Bronchial epithelial cell (primary cell): ENCODE measurements around the gene PLPP3. TPM values are rescaled to one million over a fixed set of nuclear protein-coding genes. Genes with fewer than 3 reads are reported as not detected.

ENCODE experiments used
- DNase-seq: peaks from one replicate; pipeline ENCODE4 v3.0.0-alpha.2; 2010; ENCODE audit warnings: low read depth
- FAIRE-seq: peaks from 2 replicates; lab custom pipeline; 2011; peaks lifted over from hg19 to GRCh38; lab: Jason Lieb, UNC
- H3K27me3 ChIP-seq: 2 replicates; pipeline ENCODE4 v1.5.1; 2011; ENCODE audit warnings: low read length; ENCODE audit not compliant: control insufficient read depth, insufficient read depth
- H3K36me3 ChIP-seq: 2 replicates; pipeline ENCODE4 v1.5.1; 2011; ENCODE audit warnings: low read length; ENCODE audit not compliant: control insufficient read depth, insufficient read depth
- H3K4me3 ChIP-seq: 2 replicates; pipeline ENCODE4 v1.5.1; 2011; ENCODE audit warnings: mild to moderate bottlenecking, low read depth, low read length, control low read depth
- total RNA-seq: library from RNA; depleted of rRNA; stranded (reverse); fragments of >200 nt; gene quantifications from 2 replicates; pipeline ENCODE4 v1.2.1, GENCODE V29; 2014
- TF ChIP-seq, protein P1 (sequence below): IDR thresholded peaks from 2 replicates; pipeline ENCODE4 v1.5.1; 2011; ENCODE audit warnings: mild to moderate bottlenecking, moderate library complexity, low read length, control low read depth, inconsistent platforms; ENCODE audit not compliant: insufficient read depth, severe bottlenecking

The PLPP3 gene
- total RNA-seq, 1 donor from 2014 or later, result 3.4 TPM

DNA sequence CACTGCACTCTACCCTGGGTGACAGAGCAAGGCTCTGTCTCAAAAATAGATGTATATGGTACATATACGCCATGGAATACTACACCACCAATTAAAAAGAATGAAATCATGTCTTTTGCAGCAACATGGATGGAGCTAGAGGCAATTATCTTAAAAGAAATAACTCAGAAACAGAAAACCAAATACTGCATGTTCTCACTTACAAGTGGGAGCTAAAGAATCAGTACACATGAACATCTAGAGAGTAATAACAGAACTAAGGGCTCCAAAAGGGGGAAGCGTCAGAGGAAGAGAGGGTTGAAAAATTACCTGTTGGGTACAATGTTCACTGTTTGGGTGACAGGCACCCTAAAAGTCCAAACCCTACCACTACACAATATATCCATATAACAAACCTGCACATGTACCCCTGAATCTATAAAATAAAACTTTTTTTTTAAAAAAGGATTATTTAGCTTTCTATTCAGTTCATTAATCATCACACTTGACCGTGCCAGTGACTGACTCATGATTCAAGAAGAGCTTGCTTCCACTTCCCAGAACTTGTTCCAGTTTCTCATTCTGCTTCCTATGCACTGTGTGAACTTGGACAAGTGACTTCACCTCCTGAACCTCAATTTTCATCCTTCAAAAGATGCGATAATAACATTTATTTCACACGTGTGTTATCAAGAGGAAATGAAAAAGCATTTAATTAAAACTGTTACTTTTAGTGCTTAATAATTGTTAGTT is 109.6 kb downstream of the PLPP3 start:
- no peak for FAIRE-seq
- Histone ChIP-seq H3K4me3 (no peak overlapping the region), H3K27me3 (peaks cover 3% of the 10 kb centered on the region), H3K36me3 (no peaks in the 10 kb centered on the region)
- TF ChIP-seq, protein P1, sequence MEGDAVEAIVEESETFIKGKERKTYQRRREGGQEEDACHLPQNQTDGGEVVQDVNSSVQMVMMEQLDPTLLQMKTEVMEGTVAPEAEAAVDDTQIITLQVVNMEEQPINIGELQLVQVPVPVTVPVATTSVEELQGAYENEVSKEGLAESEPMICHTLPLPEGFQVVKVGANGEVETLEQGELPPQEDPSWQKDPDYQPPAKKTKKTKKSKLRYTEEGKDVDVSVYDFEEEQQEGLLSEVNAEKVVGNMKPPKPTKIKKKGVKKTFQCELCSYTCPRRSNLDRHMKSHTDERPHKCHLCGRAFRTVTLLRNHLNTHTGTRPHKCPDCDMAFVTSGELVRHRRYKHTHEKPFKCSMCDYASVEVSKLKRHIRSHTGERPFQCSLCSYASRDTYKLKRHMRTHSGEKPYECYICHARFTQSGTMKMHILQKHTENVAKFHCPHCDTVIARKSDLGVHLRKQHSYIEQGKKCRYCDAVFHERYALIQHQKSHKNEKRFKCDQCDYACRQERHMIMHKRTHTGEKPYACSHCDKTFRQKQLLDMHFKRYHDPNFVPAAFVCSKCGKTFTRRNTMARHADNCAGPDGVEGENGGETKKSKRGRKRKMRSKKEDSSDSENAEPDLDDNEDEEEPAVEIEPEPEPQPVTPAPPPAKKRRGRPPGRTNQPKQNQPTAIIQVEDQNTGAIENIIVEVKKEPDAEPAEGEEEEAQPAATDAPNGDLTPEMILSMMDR, result no peak
- DNase-seq, result peak; percentile 66

DNA sequence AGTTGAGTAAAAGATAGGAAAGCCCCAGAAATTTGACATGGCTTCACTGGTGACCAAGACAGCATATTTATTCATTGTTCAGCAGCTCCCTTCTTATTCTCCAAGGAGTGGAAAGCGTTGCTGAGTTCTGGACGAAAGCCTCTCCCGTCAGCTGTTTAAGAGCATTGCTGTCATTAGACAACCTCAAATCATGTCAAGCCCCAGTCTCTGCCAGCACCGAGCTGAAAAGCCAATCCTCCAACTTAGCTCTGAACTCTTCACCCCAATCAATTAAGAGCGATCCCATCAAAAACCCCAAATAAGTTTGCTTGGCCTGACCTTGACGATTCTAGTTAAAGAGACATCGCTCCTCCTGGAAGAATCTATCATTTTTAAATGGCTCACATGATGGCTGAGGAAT is 110.8 kb downstream of the PLPP3 start:
- Histone ChIP-seq H3K4me3 (no peak overlapping the region), H3K27me3 (peaks cover 3% of the 10 kb centered on the region), H3K36me3 (no peaks in the 10 kb centered on the region)
- DNase-seq, result no peak
- TF ChIP-seq, protein P1, result no peak
- FAIRE-seq, result no peak

DNA sequence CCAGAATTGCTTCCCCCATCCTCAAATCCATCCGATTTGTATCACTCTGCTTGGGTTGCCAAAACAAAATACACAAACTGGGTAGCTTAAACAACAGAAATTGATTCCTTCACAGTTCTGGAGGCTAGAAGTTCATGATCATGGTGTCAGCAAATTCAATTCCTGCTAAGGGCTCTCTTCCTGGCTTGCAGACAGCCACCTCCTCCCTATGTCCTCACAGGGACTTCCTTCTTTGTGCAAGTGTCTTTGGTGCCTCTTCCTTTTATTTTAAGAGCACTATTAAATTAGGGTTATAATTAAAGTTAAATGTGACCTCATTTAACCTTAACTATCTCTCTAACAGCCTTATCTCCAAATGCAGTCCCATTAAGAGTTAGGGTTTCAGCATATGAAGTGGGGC is 112.8 kb downstream of the PLPP3 start:
- H3K27me3 ChIP-seq, result no peaks in the 10 kb centered on the region
- DNase-seq (no peak), FAIRE-seq (no peak)
- no peak overlapping the region for H3K4me3 ChIP-seq
- TF ChIP-seq, protein P1, result no peak
- H3K36me3 ChIP-seq, result no peaks in the 10 kb centered on the region

DNA sequence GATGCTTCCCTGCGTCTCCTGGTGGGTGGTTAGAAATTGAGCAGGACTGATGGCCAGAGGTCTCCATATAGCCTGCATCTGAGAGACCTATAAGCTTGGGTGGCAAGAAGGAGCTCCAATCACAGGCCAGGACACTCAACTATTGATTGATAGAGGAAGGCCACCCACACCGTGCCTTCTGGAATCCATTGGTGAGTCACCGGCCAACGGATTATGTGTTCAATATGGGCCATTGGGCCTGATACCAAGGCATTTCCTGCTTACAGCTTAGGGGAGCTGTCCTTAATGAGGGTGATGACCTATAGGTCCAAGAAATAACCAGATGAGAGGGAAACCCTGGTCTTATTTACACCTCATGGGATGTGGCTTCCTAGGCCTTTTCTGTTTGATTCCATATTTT is 115.1 kb downstream of the PLPP3 start:
- no peaks in the 10 kb centered on the region for H3K27me3 ChIP-seq
- FAIRE-seq (no peak), DNase-seq (no peak)
- H3K36me3 ChIP-seq, result no peaks in the 10 kb centered on the region
- TF ChIP-seq, protein P1, result no peak
- no peak overlapping the region for H3K4me3 ChIP-seq

DNA sequence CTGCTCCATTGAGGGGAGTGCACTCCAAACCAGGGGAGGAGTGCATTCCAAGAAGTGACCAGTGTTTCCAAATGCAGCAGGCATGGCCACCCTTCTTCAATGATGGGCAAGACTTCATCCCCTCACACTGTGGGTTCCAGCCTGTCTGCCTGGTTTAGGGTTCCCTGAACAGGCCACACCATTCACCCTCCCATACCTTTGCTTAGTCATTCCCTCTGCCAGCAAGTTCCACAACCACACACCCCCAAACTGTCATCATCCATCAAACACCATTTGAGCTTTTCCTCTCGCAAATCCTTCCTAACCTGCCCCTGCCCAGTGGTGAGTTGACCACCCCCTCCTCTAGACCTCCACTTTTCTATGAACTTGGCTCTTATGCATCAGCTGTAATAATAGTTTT is 116.0 kb downstream of the PLPP3 start:
- DNase-seq (no peak), FAIRE-seq (no peak)
- H3K4me3 ChIP-seq, result no peak overlapping the region
- H3K36me3 ChIP-seq, result no peaks in the 10 kb centered on the region
- TF ChIP-seq, protein P1, result no peak
- no peaks in the 10 kb centered on the region for H3K27me3 ChIP-seq

DNA sequence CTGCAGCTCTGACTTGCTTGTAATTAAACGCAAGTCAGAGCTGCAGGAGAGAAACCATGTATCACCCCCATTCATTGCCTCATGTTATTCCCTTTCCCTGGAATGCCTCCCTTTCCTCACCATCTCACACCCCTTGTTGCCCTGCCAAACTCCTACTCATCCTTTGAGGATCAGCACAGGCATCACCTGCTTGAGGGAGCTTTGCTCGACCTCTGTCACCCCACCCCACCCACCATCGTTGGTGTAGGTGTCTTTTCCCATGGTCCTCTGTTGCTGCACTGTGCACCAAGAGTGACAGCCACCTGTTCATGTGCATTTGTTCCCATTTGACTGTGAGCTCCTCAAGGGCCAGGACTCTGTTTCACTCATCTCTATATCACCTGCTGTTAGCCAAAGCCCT is 117.2 kb downstream of the PLPP3 start:
- no peak for FAIRE-seq
- no peak for DNase-seq
- H3K4me3 ChIP-seq, result no peak overlapping the region
- TF ChIP-seq, protein P1, result no peak
- no peaks in the 10 kb centered on the region for H3K27me3 ChIP-seq
- H3K36me3 ChIP-seq, result no peaks in the 10 kb centered on the region
